Measurements from ENCODE around the gene TDRD10. TPM values are rescaled to one million over a fixed set of nuclear protein-coding genes. Genes with fewer than 3 reads are reported as not detected.

Gene TDRD10
- total and polyA plus RNA-seq, 2 of the 4 experiments (the other 2 are of a cell fraction), result not detected

DNA sequence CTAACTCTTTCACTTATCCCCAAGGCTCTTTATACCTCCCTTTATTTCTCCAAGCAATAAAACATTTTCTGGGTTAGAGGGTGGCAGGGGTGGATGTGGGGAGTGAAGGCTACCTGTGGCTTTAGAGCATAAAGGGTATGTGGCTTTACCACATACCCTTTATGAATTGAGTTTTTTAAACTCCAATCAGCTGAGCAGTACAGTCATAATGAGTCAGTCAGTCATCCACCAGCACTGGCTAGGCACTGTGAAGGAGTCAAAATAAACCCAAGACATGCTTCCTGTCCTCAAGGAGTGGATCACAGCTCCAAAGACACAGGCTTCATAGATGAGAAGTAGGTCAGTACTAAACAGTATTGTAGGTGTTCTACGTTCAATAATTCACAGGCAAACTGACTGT lies 2.6 kb upstream of the TDRD10 start:
- dilution Hi-C loops (cut with HindIII; ENCODE audit: low sequenced_read_pairs, unreplicated experiment), result no loop called here

More for the DNA sequence above, 2.6 kb upstream of the TDRD10 start:
- in situ Hi-C loops (cut with MboI; ENCODE audit: low sequenced_read_pairs), result no loop called here
- no peak overlapping the region for H3K18ac ChIP-seq (ENCODE audit: low read depth, low read length)
- no peaks in the 10 kb centered on the region for H3K36me3 ChIP-seq (ENCODE audit: control insufficient read depth, insufficient read depth, low read length)
- ChIA-PET CTCF (interaction anchor here (1.0 kb wide), 1 partner anchor 12 kb away, joined by 3 read pairs; no protein-coding TSS in a partner anchor), POLR2A (ENCODE audit: unreplicated experiment) (no interaction called here)
- H4K5ac ChIP-seq (ENCODE audit: low read depth, low read length), result no peak overlapping the region
- no peak overlapping the region for H3K4me3 ChIP-seq (ENCODE audit: insufficient read depth, low read depth, low read length)
- TF ChIP-seq RCOR1 (IDR thresholded peaks at IDR 0.05; ENCODE audit: insufficient replicate concordance, low read length) (no peak), FOS (IDR thresholded peaks at IDR 0.05; ENCODE audit: low read depth, low read length) (no peak), CHD1 (IDR thresholded peaks at IDR 0.05; ENCODE audit: low read depth, low read length) (no peak), ELK1 (IDR thresholded peaks at IDR 0.05; ENCODE audit: borderline replicate concordance, low read depth, low read length) (no peak), SMC3 (IDR thresholded peaks at IDR 0.05; ENCODE audit: low read depth, low read length) (no peak), RFX5 (IDR thresholded peaks at IDR 0.05; ENCODE audit: low read depth, low read length) (no peak), MAZ (IDR thresholded peaks at IDR 0.05; ENCODE audit: borderline replicate concordance, low read depth, low read length) (no peak), RAD21 (IDR thresholded peaks at IDR 0.05; ENCODE audit: low read length) (no peak)
- no peak overlapping the region for H3K4ac ChIP-seq (ENCODE audit: low read depth, low read length)
- intact Hi-C loops (cut with micrococcal nuclease), result no loop called here
- no peak overlapping the region for H4K8ac ChIP-seq (ENCODE audit: low read depth in 2 of 2, low read length in 2 of 2)
- no peak overlapping the region for H2BK15ac ChIP-seq (ENCODE audit: low read depth, low read length)
- no peak overlapping the region for H3K56ac ChIP-seq (ENCODE audit: extremely low read depth, insufficient read depth, low read length)
- no peak overlapping the region for H2BK20ac ChIP-seq (ENCODE audit: low read depth, low read length)
- no peak overlapping the region for H3K4me2 ChIP-seq (ENCODE audit: low read depth, low read length)
- ATAC-seq (ENCODE audit: low read depth) (no peak), DNase-seq (no peak)
- H3K79me1 ChIP-seq (ENCODE audit: low read depth in 1 of 2, low read length in 2 of 2), result no peaks in the 10 kb centered on the region
- no peak overlapping the region for H2BK120ac ChIP-seq (ENCODE audit: low read depth, low read length)
- no peak overlapping the region for H2BK5ac ChIP-seq (ENCODE audit: low read depth, low read length, poor library complexity, severe bottlenecking)
- no TSS peak for BruUV-seq (replicated peaks)
- no peak overlapping the region for H2AFZ ChIP-seq (replicated peaks; ENCODE audit: low read length, poor library complexity)
- H3K23ac ChIP-seq (ENCODE audit: low read depth, low read length), result no peak overlapping the region
- H3K9ac ChIP-seq (ENCODE audit: low read depth, low read length), result no peak overlapping the region
- peaks cover 72% of the 10 kb centered on the region for H3K27me3 ChIP-seq (ENCODE audit: control insufficient read depth, insufficient read depth, low read length)
- WGBS, 2 experiments (ENCODE audit: extremely low coverage in 2 of 2, insufficient read length in 1 of 2), result no CpG with 5 or more reads among the region's 1 CpG
- H2AK9ac ChIP-seq (replicated peaks; ENCODE audit: low read depth, low read length, poor library complexity), result no peak overlapping the region
- no peak overlapping the region for H4K91ac ChIP-seq (ENCODE audit: insufficient read depth, low read depth, low read length)
- no peaks in the 10 kb centered on the region for H4K20me1 ChIP-seq (ENCODE audit: insufficient read depth, low read length)
- peaks cover 2% of the 10 kb centered on the region; the same call in 1 of the 2 replicates for H3K4me1 ChIP-seq (ENCODE audit: control insufficient read depth, insufficient read depth, low read length)
- H3K9me3 ChIP-seq (ENCODE audit: control insufficient read depth, insufficient read depth, low read length), result peaks cover 25% of the 10 kb centered on the region
- H3K27ac ChIP-seq (ENCODE audit: insufficient read depth, low read length), result no peak overlapping the region
- H2AK5ac ChIP-seq (ENCODE audit: low read depth, low read length), result no peak overlapping the region
- H3K14ac ChIP-seq (replicated peaks; ENCODE audit: low read depth, low read length), result no peak overlapping the region
- no peaks in the 10 kb centered on the region for H3K9me1 ChIP-seq (ENCODE audit: insufficient read depth, low read length)

All from IMR-90 (cell line).